MG63 (cell line): ENCODE results near the gene VWA7. TPM values are rescaled to one million over a fixed set of nuclear protein-coding genes. Genes with fewer than 3 reads are reported as not detected.

Source experiments
- DNase-seq: peaks from one replicate; pipeline ENCODE4 v3.0.0-alpha.2; 2020
- H3K27me3 ChIP-seq: fragments of 250-450 bp; sonication (Bioruptor Pico); 2 replicates; pipeline ENCODE4 v1.5.1; 2020; ENCODE audit warnings: mild to moderate bottlenecking, moderate library complexity
- H3K36me3 ChIP-seq: fragments of 250-450 bp; sonication (Bioruptor Pico); 2 replicates; pipeline ENCODE4 v1.5.1; 2020; ENCODE audit warnings: mild to moderate bottlenecking, moderate library complexity
- H3K4me3 ChIP-seq: fragments of 250-450 bp; sonication (Bioruptor Pico); 2 replicates; pipeline ENCODE4 v1.5.1; 2020; ENCODE audit warnings: mild to moderate bottlenecking, moderate library complexity
- H3K9me3 ChIP-seq: fragments of 250-450 bp; sonication (Bioruptor Pico); 2 replicates; pipeline ENCODE4 v1.5.1; 2020; ENCODE audit warnings: mild to moderate bottlenecking, moderate library complexity
- total RNA-seq: library from RNA; depleted of rRNA; stranded (reverse); fragments of >200 nt; shearing (Covaris generic); gene quantifications from 2 replicates; pipeline ENCODE4 v1.2.3, GENCODE V29; 2014; ENCODE audit warnings: low replicate concordance

Gene VWA7
- total RNA-seq, 1 experiment from 2014 or later, result 0.13 TPM

- no peak for DNase-seq
- Histone ChIP-seq H3K4me3 (no peak overlapping the region), H3K27me3 (no peaks in the 10 kb centered on the region), H3K36me3 (peaks cover 10% of the 10 kb centered on the region), H3K9me3 (no peaks in the 10 kb centered on the region)
These were observed 8.3 kb upstream of the VWA7 start for GRCh38 chr6:31785475-31785874.

GRCh38 chr6:31784098-31784925 lies 7.2 kb upstream of the VWA7 start:
- Histone ChIP-seq H3K36me3 (peaks cover 13% of the 10 kb centered on the region), H3K27me3 (no peaks in the 10 kb centered on the region), H3K9me3 (no peaks in the 10 kb centered on the region), H3K4me3 (no peak overlapping the region)
- DNase-seq, result no peak

DNA sequence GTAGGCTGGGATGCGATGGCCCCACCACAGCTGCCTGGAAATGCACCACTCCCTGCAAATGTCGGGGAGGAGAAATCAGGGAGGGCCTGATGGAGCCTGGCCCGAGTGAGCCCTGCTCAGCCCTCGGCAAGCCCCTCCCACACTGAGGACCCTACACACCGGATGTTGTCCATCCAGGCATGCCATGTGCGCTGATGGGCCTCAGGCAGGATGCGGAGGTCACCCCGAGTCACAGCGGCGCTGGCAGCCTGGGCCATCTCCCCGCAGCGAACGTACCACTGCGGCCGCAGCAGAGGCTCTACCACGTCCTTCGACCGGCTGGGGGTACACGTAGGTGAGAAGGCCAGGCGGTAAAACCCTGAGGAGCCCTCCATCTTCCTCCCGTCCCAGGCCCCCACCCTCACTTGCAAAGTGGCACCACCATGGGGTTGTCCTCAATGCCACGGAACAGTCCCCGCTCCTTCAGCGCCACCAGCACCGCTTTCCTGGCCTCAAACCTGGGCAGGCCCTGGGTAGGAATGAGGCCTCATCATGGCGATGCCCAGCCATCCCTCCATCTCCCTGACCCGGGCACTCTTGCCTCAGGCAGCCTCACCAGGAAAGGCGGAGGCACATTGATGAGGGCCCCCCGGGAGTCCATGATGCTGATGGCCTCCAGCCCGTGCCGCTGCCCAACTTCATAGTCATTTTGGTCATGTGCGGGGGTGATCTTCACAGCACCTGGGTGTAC lies 5.2 kb upstream of the VWA7 start:
- H3K9me3 ChIP-seq, result no peaks in the 10 kb centered on the region
- no peak for DNase-seq
- H3K4me3 ChIP-seq, result no peak overlapping the region
- H3K27me3 ChIP-seq, result no peaks in the 10 kb centered on the region
- peaks cover 13% of the 10 kb centered on the region for H3K36me3 ChIP-seq

- Histone ChIP-seq H3K9me3 (no peaks in the 10 kb centered on the region), H3K4me3 (no peak overlapping the region), H3K36me3 (peaks cover 13% of the 10 kb centered on the region), H3K27me3 (no peaks in the 10 kb centered on the region)
- DNase-seq, result no peak
These were observed 4.4 kb upstream of the VWA7 start for GRCh38 chr6:31781244-31782125.

DNA sequence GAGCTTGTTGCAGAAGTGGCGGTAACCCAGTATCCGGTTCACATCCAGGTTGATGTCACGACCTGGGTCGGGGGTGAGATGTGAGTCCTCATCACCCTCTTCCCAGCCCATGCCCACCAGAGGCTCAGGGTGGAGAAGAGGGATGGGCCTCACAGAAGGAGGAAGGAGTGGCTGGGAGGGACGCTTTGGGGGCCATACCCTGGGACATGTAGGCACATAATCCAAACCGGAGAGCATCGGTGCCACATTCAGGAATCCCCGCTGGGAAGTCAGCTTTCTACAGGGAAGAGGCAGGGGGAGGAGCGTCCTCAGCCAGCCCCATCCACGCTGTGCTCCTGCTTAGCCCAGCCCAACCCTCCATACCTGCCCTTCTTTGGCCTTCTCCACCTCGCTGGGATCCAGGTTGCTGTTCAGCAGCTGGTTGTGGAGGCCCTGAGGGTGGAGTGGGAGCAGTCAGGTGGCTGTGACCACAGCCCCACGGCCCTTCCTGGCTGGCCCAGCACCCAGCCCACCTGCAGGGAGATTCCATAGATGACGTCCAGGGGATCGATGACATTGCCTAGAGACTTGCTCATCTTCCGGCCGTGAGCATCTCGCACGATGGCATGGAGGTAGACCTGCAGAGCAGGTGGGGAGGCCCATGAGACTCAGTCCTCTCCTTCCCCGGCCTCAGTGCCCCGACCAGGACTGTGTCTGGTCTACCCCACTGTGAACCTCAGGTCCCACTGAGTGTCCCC lies 3.5 kb upstream of the VWA7 start:
- no peaks in the 10 kb centered on the region for H3K27me3 ChIP-seq
- H3K36me3 ChIP-seq, result peaks cover 10% of the 10 kb centered on the region
- no peak for DNase-seq
- H3K9me3 ChIP-seq, result no peaks in the 10 kb centered on the region
- no peak overlapping the region for H3K4me3 ChIP-seq

DNA sequence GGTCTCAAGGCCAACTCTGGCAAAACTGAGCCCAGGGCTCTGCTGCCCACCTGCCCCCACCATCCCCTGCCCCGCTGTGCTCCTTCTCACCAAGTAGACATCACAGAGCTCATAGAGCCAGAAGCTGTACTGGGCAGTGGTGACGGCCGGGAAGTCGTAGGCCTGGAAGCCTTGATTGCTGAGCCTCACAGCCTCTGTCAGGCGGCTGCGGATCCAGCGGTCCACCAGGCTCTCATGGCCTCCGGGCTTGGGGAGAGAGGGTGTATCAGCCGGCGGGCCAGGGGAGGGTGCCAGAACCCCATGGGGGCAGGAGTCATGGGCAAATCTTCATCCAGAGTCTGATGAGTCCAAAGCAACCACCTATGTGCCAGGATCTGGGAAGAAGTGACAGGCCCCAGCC lies 2.8 kb upstream of the VWA7 start:
- Histone ChIP-seq H3K9me3 (no peaks in the 10 kb centered on the region), H3K27me3 (no peaks in the 10 kb centered on the region), H3K4me3 (no peak overlapping the region), H3K36me3 (peaks cover 3% of the 10 kb centered on the region)
- DNase-seq, result no peak

GRCh38 chr6:31778999-31779885 lies 2.1 kb upstream of the VWA7 start:
- no peaks in the 10 kb centered on the region for H3K9me3 ChIP-seq

GRCh38 chr6:31778193-31778592 lies 1.1 kb upstream of the VWA7 start:
- H3K36me3 ChIP-seq, result peaks cover 3% of the 10 kb centered on the region; the same call in 1 of the 2 replicates
- H3K27me3 ChIP-seq, result no peaks in the 10 kb centered on the region
- DNase-seq, result no peak
- no peak overlapping the region for H3K4me3 ChIP-seq
- no peaks in the 10 kb centered on the region for H3K9me3 ChIP-seq

More at GRCh38 chr6:31778999-31779885, 2.1 kb upstream of the VWA7 start:
- H3K4me3 ChIP-seq, result no peak overlapping the region
- no peaks in the 10 kb centered on the region for H3K27me3 ChIP-seq
- DNase-seq, result no peak
- peaks cover 3% of the 10 kb centered on the region for H3K36me3 ChIP-seq

- no peak for DNase-seq
- H3K9me3 ChIP-seq, result no peaks in the 10 kb centered on the region
- no peaks in the 10 kb centered on the region for H3K27me3 ChIP-seq
- H3K4me3 ChIP-seq, result no peak overlapping the region
- peaks cover 3% of the 10 kb centered on the region; the same call in 1 of the 2 replicates for H3K36me3 ChIP-seq
These were observed 531 bp upstream of the VWA7 start for GRCh38 chr6:31777667-31778050.

DNA sequence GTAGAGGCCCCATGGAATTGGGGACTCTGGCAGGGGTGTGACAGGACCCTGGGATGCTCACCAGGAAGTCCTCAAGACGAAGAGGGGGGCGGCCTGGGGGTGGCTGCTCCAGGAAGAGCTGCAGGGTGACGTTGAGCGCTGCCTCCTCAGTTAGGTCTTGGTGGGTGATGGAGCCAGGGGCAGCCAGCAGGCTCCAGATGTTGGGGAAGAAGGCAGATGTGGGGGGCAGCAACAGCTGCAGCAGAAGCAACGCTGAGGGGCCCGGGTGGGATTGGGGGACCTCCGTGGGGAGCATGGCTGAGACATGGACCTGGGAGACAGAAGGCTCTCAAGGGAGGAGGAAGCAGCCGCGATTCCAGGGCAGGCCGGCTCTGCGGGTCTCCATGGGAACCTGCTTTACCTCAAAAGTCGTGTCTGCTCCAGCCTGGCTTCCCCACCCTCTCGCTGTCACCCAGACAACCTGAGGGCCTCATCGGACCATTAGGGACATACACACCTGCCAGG lies 591 bp downstream of the VWA7 start:
- Histone ChIP-seq H3K36me3 (peaks cover 3% of the 10 kb centered on the region; the same call in 1 of the 2 replicates), H3K4me3 (no peak overlapping the region), H3K27me3 (no peaks in the 10 kb centered on the region), H3K9me3 (no peaks in the 10 kb centered on the region)
- DNase-seq, result no peak

- DNase-seq, result no peak
- H3K36me3 ChIP-seq, result peaks cover 3% of the 10 kb centered on the region; the same call in 1 of the 2 replicates
- no peaks in the 10 kb centered on the region for H3K27me3 ChIP-seq
- no peak overlapping the region for H3K4me3 ChIP-seq
- no peaks in the 10 kb centered on the region for H3K9me3 ChIP-seq
These were observed 1.3 kb downstream of the VWA7 start for GRCh38 chr6:31775633-31776484.

DNA sequence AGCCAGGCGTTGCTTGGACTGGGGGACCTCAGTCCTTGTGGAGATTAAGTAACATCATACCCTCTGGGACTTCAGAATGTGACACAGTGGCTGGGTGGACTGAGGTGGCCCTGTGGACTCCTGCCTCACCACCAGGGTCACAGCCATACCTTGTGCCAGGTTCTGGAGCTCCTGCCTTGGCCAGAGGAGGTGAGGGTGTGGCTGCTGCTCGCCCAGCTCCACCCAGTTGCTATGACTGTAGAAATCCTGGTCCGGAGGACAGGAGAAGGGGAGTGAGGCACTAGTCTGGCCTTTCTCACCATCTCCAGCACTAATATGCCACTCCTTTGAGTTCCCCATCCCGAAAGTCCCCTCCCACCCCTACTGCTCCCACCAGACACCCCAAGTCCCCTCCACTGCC lies 1.9 kb downstream of the VWA7 start:
- no peaks in the 10 kb centered on the region for H3K9me3 ChIP-seq
- DNase-seq, result no peak
- H3K27me3 ChIP-seq, result no peaks in the 10 kb centered on the region
- no peak overlapping the region for H3K4me3 ChIP-seq
- H3K36me3 ChIP-seq, result peaks cover under 1% of the 10 kb centered on the region; the same call in 1 of the 2 replicates

- no peaks in the 10 kb centered on the region for H3K36me3 ChIP-seq
- no peak overlapping the region for H3K4me3 ChIP-seq
- no peaks in the 10 kb centered on the region for H3K9me3 ChIP-seq
- DNase-seq, result peak; percentile 23
- no peaks in the 10 kb centered on the region for H3K27me3 ChIP-seq
These were observed 5.2 kb downstream of the VWA7 start for GRCh38 chr6:31771992-31772358.

DNA sequence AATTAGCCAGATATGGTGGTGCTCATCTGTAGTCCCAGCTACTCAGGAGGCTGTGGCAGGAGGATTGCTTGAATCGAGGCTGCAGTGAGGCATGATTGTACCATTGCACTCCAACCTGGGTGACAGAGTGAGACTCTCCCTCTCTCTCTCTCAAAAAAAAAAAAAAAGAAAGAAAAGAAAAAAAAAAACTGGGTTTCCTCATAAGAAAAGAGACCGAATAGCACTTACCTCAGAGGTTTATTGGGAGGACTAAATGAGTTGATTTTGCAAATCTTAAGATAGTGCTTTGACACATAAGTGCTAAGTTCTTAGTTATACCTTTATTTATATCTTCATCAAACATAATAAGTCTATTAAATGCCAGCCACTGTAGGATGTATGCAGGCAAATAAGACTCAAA lies 6.3 kb downstream of the VWA7 start:
- Histone ChIP-seq H3K4me3 (no peak overlapping the region), H3K36me3 (no peaks in the 10 kb centered on the region), H3K9me3 (no peaks in the 10 kb centered on the region), H3K27me3 (no peaks in the 10 kb centered on the region)
- DNase-seq, result no peak
